Measurements from ENCODE around the gene SYT2. TPM values are rescaled to one million over a fixed set of nuclear protein-coding genes. Genes with fewer than 3 reads are reported as not detected.
"Not testable (repeated sequence)": the region's sequence is repeated elsewhere in the genome, so short reads cannot be mapped to it uniquely, and the experiment has no call there.

Gene SYT2
- total RNA-seq, 2 donors from 2014 or later, result under 0.01 TPM; not detected in 1

DNA sequence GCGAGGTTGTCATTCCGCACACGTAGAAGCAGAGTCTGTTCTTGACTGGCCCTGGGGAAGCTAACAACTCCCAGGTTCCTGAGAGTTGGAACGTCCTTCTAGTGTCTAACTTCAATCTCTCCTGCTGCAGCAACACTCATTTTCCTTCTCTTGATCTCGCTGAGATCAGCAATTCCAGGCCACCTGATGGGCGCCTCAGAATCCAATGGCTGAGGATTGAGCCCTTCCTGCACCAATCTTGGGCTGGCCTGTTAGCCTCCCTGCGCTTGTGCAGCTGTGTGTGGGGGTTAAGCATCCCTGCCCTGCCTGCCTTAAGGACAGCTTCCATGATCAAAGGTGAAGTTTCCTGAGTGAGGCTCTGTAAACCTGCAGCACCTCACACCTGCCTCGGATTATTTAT is 87.9 kb downstream of the SYT2 start:
- Histone ChIP-seq H3K4me3 (no peak overlapping the region), H3K27ac (peak overlapping the region in 1 of 2 donors; percentile 62), H3K36me3 (no peaks in the 10 kb centered on the region), H3K9me3 (no peaks in the 10 kb centered on the region), H3K4me1 (ENCODE audit: control insufficient read depth in 1 of 2, low read depth in 2 of 2) (peaks cover 13 to 54% of the 10 kb centered on the region in 2 donors), H3K27me3 (replicated peaks; ENCODE audit: insufficient read depth) (no peaks in the 10 kb centered on the region)
- TF ChIP-seq, protein P1, sequence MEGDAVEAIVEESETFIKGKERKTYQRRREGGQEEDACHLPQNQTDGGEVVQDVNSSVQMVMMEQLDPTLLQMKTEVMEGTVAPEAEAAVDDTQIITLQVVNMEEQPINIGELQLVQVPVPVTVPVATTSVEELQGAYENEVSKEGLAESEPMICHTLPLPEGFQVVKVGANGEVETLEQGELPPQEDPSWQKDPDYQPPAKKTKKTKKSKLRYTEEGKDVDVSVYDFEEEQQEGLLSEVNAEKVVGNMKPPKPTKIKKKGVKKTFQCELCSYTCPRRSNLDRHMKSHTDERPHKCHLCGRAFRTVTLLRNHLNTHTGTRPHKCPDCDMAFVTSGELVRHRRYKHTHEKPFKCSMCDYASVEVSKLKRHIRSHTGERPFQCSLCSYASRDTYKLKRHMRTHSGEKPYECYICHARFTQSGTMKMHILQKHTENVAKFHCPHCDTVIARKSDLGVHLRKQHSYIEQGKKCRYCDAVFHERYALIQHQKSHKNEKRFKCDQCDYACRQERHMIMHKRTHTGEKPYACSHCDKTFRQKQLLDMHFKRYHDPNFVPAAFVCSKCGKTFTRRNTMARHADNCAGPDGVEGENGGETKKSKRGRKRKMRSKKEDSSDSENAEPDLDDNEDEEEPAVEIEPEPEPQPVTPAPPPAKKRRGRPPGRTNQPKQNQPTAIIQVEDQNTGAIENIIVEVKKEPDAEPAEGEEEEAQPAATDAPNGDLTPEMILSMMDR (IDR thresholded peaks at IDR 0.05), result no peak
- ATAC-seq (ENCODE audit: insufficient number of reproducible peaks, low FRiP score, low read depth) (no peak), DNase-seq (ENCODE audit: low spot score) (no peak)

DNA sequence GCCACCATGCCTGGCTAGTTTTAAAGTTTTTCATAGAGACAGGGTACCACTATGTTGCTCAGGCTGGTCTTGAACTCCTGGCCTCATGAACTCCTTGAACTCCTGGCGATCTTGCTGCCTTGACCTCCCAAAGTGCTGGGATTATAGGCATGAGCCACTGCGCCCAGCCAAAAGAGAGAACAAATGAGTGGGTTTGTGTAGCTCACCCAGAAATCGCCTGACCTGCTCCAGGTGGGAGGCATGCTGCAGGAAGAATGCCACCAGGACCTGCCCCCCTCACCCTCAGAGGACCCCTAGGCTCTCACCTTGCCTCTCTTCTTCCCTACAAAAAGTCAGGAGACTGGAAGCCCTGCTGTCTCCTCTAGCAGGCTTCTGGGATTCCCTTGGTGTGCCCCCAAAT is 88.8 kb downstream of the SYT2 start:
- no peak overlapping the region for H3K4me3 ChIP-seq
- H3K9me3 ChIP-seq, result no peaks in the 10 kb centered on the region
- no peaks in the 10 kb centered on the region for H3K27me3 ChIP-seq (replicated peaks; ENCODE audit: insufficient read depth)
- H3K27ac ChIP-seq, result no peak overlapping the region
- H3K36me3 ChIP-seq, result no peaks in the 10 kb centered on the region
- ATAC-seq (ENCODE audit: insufficient number of reproducible peaks, low FRiP score, low read depth), result no peak
- TF ChIP-seq, protein P1 (IDR thresholded peaks at IDR 0.05), result no peak
- DNase-seq (ENCODE audit: low spot score), result no peak
- H3K4me1 ChIP-seq (ENCODE audit: control insufficient read depth in 1 of 2, low read depth in 2 of 2), result peaks cover 13 to 57% of the 10 kb centered on the region in 2 donors

DNA sequence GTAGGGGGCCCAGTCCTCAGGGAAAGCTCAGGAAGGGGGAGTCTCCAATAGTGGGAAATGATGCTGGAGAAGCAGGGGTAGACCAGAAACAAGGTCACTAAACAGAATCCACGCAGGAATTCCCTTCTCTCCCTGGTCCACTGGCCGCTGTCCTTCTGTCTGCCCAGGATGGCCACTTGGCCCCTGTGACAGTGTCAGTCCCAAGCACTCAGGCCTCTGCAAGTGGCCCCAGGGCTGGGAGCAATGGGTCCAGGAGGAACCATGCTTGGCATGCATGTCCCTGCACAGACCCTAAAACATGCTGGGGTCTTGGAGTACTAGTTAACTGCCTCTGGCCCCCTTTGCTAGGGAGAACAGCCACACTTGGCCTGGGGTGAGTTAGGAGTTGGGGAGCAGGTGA is 90.2 kb downstream of the SYT2 start:
- H3K36me3 ChIP-seq; ATAC-seq (ENCODE audit: insufficient number of reproducible peaks, low FRiP score, low read depth); H3K9me3 ChIP-seq; H3K27me3 ChIP-seq (replicated peaks; ENCODE audit: insufficient read depth); DNase-seq (ENCODE audit: low spot score); H3K4me3 ChIP-seq: not testable (repeated sequence)
- H3K27ac ChIP-seq, result peak overlapping the region in 1 of 2 donors; percentile 51
- peaks cover 25 to 67% of the 10 kb centered on the region in 2 donors for H3K4me1 ChIP-seq (ENCODE audit: control insufficient read depth in 1 of 2, low read depth in 2 of 2)

DNA sequence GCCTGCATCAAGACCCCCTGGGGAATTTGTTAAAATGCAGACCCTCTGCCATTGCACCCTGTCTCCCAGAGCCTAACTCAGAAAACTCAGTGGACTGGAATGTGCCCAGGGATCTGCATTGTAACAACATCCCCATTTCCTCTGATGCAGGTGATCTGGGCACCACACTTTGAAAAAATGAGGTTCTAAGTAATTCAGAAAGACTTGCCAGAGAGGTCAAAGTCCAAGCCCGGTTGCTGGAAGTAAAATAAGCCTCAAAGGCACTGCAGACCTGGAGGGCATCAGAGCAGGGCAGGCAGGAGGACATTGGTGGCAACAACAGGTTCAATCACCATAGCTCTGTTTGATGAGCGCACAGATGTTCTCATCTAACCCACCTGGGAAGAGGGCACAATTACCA is 90.7 kb downstream of the SYT2 start:
- Histone ChIP-seq H3K27ac (peak overlapping the region; percentile 18 to 51), H3K27me3 (replicated peaks; ENCODE audit: insufficient read depth) (no peaks in the 10 kb centered on the region), H3K9me3 (no peaks in the 10 kb centered on the region), H3K4me3 (no peak overlapping the region), H3K36me3 (no peaks in the 10 kb centered on the region), H3K4me1 (ENCODE audit: control insufficient read depth in 1 of 2, low read depth in 2 of 2) (peaks cover 30 to 68% of the 10 kb centered on the region in 2 donors)
- TF ChIP-seq, protein P1 (IDR thresholded peaks at IDR 0.05), result no peak
- DNase-seq (ENCODE audit: low spot score) (no peak), ATAC-seq (ENCODE audit: insufficient number of reproducible peaks, low FRiP score, low read depth) (no peak)

DNA sequence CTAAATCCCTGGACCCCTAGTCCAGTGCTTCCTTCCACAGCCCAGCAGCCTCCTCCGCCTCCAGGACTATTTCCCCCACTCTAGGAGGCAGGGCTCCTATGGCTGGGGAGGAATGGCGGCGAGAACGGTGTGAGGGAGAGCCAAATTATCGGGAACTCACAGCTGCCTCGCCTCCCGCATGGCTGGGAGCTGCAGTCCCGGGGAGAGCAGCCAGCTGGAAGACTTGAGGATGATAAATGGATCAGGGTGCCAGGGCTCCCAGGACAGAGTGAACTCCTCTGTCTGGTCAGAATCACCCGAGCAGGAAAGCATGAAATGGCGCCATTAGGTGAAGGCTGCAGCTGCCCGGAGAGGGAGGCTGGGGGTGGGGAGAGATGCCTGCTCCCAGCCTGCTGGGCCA is 91.2 kb downstream of the SYT2 start:
- not testable (repeated sequence) for H3K9me3 ChIP-seq; ATAC-seq (ENCODE audit: insufficient number of reproducible peaks, low FRiP score, low read depth); H3K4me3 ChIP-seq; H3K36me3 ChIP-seq; H3K27me3 ChIP-seq (replicated peaks; ENCODE audit: insufficient read depth); DNase-seq (ENCODE audit: low spot score)
- peaks cover 30 to 68% of the 10 kb centered on the region in 2 donors for H3K4me1 ChIP-seq (ENCODE audit: control insufficient read depth in 1 of 2, low read depth in 2 of 2)
- H3K27ac ChIP-seq, result peak overlapping the region; percentile 18 to 51

DNA sequence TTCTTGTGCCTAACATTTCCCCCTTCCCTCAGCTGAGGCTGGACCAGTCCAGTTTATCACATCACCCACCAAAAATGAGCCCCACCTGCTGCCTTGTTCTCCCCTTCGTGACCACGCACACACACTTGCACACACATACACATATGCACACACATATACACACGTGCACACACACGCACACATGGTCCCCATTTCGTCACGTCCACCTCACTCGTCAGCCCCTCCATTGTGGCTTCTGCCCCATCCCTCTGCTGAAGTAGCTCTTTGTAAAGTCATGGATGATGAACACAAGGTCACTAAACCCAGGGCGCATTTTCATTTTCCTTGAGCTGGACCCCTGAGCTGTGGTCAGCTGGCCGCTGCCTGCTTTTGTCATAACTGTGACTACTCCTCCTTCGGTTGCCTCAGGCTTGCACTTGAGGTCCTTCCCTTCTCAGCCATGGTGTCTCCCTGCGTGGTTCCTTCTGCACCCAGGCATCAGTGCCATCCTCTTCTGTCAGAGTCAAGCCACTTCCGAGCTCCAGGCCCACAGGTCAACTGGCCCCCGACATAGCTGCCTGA is 93.8 kb downstream of the SYT2 start:
- Histone ChIP-seq H3K36me3 (no peaks in the 10 kb centered on the region), H3K4me1 (ENCODE audit: control insufficient read depth in 1 of 2, low read depth in 2 of 2) (peaks cover 26 to 57% of the 10 kb centered on the region in 2 donors), H3K4me3 (no peak overlapping the region), H3K27ac (peak overlapping the region in 1 of 2 donors; percentile 60), H3K27me3 (replicated peaks; ENCODE audit: insufficient read depth) (no peaks in the 10 kb centered on the region), H3K9me3 (no peaks in the 10 kb centered on the region)
- DNase-seq (ENCODE audit: low spot score) (no peak), ATAC-seq (ENCODE audit: insufficient number of reproducible peaks, low FRiP score, low read depth) (no peak)
- TF ChIP-seq, protein P1 (IDR thresholded peaks at IDR 0.05), result no peak

Data from thoracic aorta (tissue), 2 donors.